ENCODE data around the gene ZNF304. TPM values are rescaled to one million over a fixed set of nuclear protein-coding genes. Genes with fewer than 3 reads are reported as not detected.
A peak's percentile ranks its signal among the peaks of the same experiment; 100 is the strongest.

ZNF304 gene
- total and polyA plus RNA-seq, 2 of the 13 experiments (the other 11 are each of a cell fraction or from before 2014, with no cell fraction given) = 3.4 to 8.0 TPM

GRCh38 chr19:57389730-57390598, 38.9 kb downstream of the ZNF304 start, which contains the start of gene ZNF548 (continued):
- no peak for TF ChIP-seq IRF9 (CRISPR knock-in tag; IDR thresholded peaks at IDR 0.05; ENCODE audit: borderline replicate concordance)
- TF ChIP-seq SMC3 (IDR thresholded peaks at IDR 0.05; ENCODE audit: low read length) = no peak
- no peak for TF ChIP-seq ZNF253 (CRISPR knock-in tag; IDR thresholded peaks at IDR 0.05; ENCODE audit: borderline replicate concordance)
- no peak for TF ChIP-seq ZC3H4 (CRISPR knock-in tag; IDR thresholded peaks at IDR 0.05; ENCODE audit: borderline replicate concordance)
- no peak for TF ChIP-seq NFE2L1 (CRISPR knock-in tag; IDR thresholded peaks at IDR 0.05; ENCODE audit: borderline replicate concordance)
- TF ChIP-seq ZNF224 (CRISPR knock-in tag; IDR thresholded peaks at IDR 0.05) = peak; percentile 92; the same call in 1 of the 2 replicates
- TF ChIP-seq HOMEZ (CRISPR knock-in tag; IDR thresholded peaks at IDR 0.05; ENCODE audit: low read depth) = peak; percentile 56; the same call in 1 of the 2 replicates
- TF ChIP-seq ZNF713 (CRISPR knock-in tag; IDR thresholded peaks at IDR 0.05) = no peak
- TF ChIP-seq ZNF704 (CRISPR knock-in tag; IDR thresholded peaks at IDR 0.05; ENCODE audit: borderline replicate concordance) = no peak
- TF ChIP-seq WIZ (CRISPR knock-in tag; IDR thresholded peaks at IDR 0.05) = no peak
- TF ChIP-seq MED13 (CRISPR knock-in tag; IDR thresholded peaks at IDR 0.05) = no peak
- peak; percentile 95 for TF ChIP-seq ZMYM3 (CRISPR knock-in tag; IDR thresholded peaks at IDR 0.05)
- TF ChIP-seq MBD4 (IDR thresholded peaks at IDR 0.05; ENCODE audit: borderline replicate concordance, low read length) = no peak
- TF ChIP-seq CHD4 (IDR thresholded peaks at IDR 0.05; ENCODE audit: borderline replicate concordance, low read length) = peak; percentile 90
- peak; percentile 17; the same call in 1 of the 2 replicates for TF ChIP-seq ARHGAP35 (CRISPR knock-in tag; IDR thresholded peaks at IDR 0.05; ENCODE audit: borderline replicate concordance)
- no peak for TF ChIP-seq ZNF550 (CRISPR knock-in tag; IDR thresholded peaks at IDR 0.05; ENCODE audit: borderline replicate concordance)
- peak; percentile 50 for TF ChIP-seq ZNF124 (CRISPR knock-in tag; IDR thresholded peaks at IDR 0.05)
- peak; percentile 70 for TF ChIP-seq FOXO1 (CRISPR knock-in tag; IDR thresholded peaks at IDR 0.05)
- TF ChIP-seq POLR2G (IDR thresholded peaks at IDR 0.05; ENCODE audit: low read depth, low read length) = no peak; the same call in 1 of the 2 replicates
- TF ChIP-seq ZBTB25 (CRISPR knock-in tag; IDR thresholded peaks at IDR 0.05) = peak; percentile 89; the same call in 1 of the 2 replicates
- 0 out of 2 replicates have a peak, but pooled peaks have one; percentile 54 for TF ChIP-seq PCBP1 (IDR thresholded peaks at IDR 0.05; ENCODE audit: borderline replicate concordance, low read depth, low read length)
- TF ChIP-seq MXD3 (CRISPR knock-in tag; IDR thresholded peaks at IDR 0.05) = peak; percentile 28
- peak; percentile 87; the same call in 1 of the 2 replicates for TF ChIP-seq ZNF414 (CRISPR knock-in tag; IDR thresholded peaks at IDR 0.05)
- no peak; the same call in 1 of the 2 replicates for TF ChIP-seq ZNF3 (CRISPR knock-in tag; IDR thresholded peaks at IDR 0.05)

Data from HepG2 (cell line).